Measurements from ENCODE around the gene PITX1. TPM values are rescaled to one million over a fixed set of nuclear protein-coding genes. Genes with fewer than 3 reads are reported as not detected.

The PITX1 gene
- total RNA-seq, 1 donor from 2014 or later = 141 TPM

DNA sequence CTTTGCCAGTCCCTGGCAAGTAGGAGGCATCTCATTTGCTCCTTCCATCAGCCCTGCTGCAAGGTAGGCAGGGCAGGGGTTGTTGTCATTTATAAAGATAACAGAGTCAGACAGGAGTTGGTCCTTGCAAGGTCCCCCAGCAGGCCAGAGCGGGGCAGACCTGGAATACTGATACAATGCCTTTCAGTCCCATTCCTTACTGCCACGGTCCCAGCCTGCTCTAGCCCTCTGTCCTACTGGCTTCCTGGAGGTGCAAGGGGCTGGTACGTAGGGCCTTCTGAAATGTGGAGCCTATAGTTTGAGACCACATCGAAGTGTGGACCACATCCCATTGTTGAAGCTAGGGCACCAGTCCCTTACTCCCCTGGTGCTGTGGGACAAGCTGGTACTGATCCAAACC, 42.8 kb upstream of the PITX1 start:
- Histone ChIP-seq H3K36me3 (no peaks in the 10 kb centered on the region), H3K27ac (no peak overlapping the region), H3K27me3 (no peaks in the 10 kb centered on the region), H3K9me3 (no peaks in the 10 kb centered on the region), H3K4me1 (peaks cover 4% of the 10 kb centered on the region), H3K4me3 (no peak overlapping the region)
- TF ChIP-seq POLR2A (IDR thresholded peaks at IDR 0.05) (no peak), POLR2AphosphoS5 (IDR thresholded peaks at IDR 0.05; ENCODE audit: insufficient read depth in 1 of 2, low read depth in 1 of 2) (no peak)
- TF ChIP-seq, protein P1, sequence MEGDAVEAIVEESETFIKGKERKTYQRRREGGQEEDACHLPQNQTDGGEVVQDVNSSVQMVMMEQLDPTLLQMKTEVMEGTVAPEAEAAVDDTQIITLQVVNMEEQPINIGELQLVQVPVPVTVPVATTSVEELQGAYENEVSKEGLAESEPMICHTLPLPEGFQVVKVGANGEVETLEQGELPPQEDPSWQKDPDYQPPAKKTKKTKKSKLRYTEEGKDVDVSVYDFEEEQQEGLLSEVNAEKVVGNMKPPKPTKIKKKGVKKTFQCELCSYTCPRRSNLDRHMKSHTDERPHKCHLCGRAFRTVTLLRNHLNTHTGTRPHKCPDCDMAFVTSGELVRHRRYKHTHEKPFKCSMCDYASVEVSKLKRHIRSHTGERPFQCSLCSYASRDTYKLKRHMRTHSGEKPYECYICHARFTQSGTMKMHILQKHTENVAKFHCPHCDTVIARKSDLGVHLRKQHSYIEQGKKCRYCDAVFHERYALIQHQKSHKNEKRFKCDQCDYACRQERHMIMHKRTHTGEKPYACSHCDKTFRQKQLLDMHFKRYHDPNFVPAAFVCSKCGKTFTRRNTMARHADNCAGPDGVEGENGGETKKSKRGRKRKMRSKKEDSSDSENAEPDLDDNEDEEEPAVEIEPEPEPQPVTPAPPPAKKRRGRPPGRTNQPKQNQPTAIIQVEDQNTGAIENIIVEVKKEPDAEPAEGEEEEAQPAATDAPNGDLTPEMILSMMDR (IDR thresholded peaks at IDR 0.05) = no peak
- intact Hi-C loops (cut with DNase I) = no loop called here
- DNase-seq (ENCODE audit: extremely low spot score in 2 of 2) = no peak

DNA sequence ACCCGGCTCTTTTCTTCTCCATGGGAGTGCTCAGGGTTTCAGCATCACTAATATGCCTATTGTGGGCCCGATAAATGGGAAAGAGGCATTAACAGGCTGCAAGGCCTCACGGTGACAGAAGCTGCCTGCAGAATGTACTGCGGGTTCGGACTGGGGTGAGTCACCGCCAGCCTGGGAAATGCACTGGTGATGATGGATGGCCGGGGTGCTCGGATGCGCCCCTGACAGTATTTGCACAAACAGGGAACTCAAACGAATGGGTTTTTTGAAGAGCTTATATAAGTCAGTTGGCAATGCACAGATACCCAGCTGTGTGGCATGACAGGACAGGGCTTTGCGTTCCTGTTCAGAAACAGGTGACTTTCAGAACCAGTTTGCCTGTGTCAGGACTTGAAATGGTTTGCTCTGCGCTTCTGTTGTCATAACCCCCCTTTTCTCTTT, 42.0 kb upstream of the PITX1 start:
- TF ChIP-seq POLR2AphosphoS5 (IDR thresholded peaks at IDR 0.05; ENCODE audit: insufficient read depth in 1 of 2, low read depth in 1 of 2) (no peak), POLR2A (IDR thresholded peaks at IDR 0.05) (no peak)
- TF ChIP-seq, protein P1 (IDR thresholded peaks at IDR 0.05) = no peak
- DNase-seq (ENCODE audit: extremely low spot score in 2 of 2) = no peak
- no peaks in the 10 kb centered on the region for H3K27me3 ChIP-seq
- no peaks in the 10 kb centered on the region for H3K36me3 ChIP-seq
- H3K4me3 ChIP-seq = no peak overlapping the region
- peaks cover 4% of the 10 kb centered on the region for H3K4me1 ChIP-seq
- no peak overlapping the region for H3K27ac ChIP-seq
- no peaks in the 10 kb centered on the region for H3K9me3 ChIP-seq
- intact Hi-C loops (cut with DNase I) = no loop called here

DNA sequence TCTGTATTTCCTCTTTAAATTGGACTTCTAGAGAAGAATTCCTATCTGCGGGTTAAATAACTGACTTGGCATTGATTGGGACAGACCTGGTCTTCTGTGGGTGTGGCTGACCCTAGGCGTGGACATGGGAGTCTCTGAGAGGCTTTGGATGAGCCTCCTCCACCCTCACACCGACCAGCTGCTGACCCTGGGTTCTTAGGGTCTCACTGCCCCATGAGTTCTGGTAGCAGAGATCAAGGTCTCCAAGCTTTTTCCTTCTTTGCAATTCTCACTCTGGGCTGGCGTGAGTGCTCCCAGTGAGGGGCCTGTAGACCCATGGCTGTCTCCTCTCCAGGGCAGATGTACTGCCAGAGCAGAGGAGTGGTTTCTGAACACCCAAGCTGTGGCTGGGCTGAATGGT, 41.6 kb upstream of the PITX1 start:
- TF ChIP-seq POLR2A (IDR thresholded peaks at IDR 0.05) = no peak
- TF ChIP-seq POLR2AphosphoS5 (IDR thresholded peaks at IDR 0.05; ENCODE audit: insufficient read depth in 1 of 2, low read depth in 1 of 2) = no peak
- TF ChIP-seq, protein P1 (IDR thresholded peaks at IDR 0.05) = no peak
- Histone ChIP-seq H3K36me3 (no peaks in the 10 kb centered on the region), H3K27me3 (no peaks in the 10 kb centered on the region), H3K9me3 (no peaks in the 10 kb centered on the region), H3K27ac (no peak overlapping the region), H3K4me3 (no peak overlapping the region), H3K4me1 (peaks cover 4% of the 10 kb centered on the region)
- no peak for DNase-seq (ENCODE audit: extremely low spot score in 2 of 2)
- intact Hi-C loops (cut with DNase I) = no loop called here

DNA sequence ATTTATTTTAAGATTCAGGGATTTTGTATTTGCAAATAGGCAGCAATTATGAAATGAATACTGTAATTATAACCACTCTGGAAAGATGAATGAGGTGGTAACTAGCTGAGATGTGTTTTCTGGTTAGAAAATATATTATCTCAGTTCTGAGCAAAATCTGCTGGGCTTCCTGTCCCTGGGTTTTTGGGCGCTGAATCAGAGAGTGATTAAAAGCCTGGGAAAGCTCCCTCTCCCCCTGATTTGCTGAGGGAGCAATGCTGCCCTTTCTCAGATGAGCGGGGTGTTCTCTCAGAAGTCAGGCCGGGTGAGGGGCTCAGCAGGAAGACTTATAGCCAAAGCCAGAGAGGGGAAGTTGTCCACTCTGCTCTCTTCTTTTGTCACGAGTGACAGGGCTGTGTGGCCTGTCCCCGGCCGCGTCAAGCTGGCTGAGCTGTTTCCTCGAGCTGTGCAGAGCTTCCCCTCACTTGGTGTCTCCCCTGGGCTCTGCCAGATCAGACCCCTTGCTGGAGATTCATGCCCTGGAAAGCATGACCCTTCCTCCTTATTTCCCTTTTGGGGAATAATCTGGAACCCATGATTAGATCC, 39.8 kb upstream of the PITX1 start:
- Histone ChIP-seq H3K36me3 (no peaks in the 10 kb centered on the region), H3K9me3 (no peaks in the 10 kb centered on the region), H3K27ac (peak overlapping the region; percentile 48), H3K27me3 (no peaks in the 10 kb centered on the region), H3K4me3 (no peak overlapping the region), H3K4me1 (peaks cover 4% of the 10 kb centered on the region)
- intact Hi-C loops (cut with DNase I) = no loop called here
- no peak for TF ChIP-seq POLR2A (IDR thresholded peaks at IDR 0.05)
- TF ChIP-seq POLR2AphosphoS5 (IDR thresholded peaks at IDR 0.05; ENCODE audit: insufficient read depth in 1 of 2, low read depth in 1 of 2) = no peak
- TF ChIP-seq, protein P1 (IDR thresholded peaks at IDR 0.05) = no peak
- no peak for DNase-seq (ENCODE audit: extremely low spot score in 2 of 2)

DNA sequence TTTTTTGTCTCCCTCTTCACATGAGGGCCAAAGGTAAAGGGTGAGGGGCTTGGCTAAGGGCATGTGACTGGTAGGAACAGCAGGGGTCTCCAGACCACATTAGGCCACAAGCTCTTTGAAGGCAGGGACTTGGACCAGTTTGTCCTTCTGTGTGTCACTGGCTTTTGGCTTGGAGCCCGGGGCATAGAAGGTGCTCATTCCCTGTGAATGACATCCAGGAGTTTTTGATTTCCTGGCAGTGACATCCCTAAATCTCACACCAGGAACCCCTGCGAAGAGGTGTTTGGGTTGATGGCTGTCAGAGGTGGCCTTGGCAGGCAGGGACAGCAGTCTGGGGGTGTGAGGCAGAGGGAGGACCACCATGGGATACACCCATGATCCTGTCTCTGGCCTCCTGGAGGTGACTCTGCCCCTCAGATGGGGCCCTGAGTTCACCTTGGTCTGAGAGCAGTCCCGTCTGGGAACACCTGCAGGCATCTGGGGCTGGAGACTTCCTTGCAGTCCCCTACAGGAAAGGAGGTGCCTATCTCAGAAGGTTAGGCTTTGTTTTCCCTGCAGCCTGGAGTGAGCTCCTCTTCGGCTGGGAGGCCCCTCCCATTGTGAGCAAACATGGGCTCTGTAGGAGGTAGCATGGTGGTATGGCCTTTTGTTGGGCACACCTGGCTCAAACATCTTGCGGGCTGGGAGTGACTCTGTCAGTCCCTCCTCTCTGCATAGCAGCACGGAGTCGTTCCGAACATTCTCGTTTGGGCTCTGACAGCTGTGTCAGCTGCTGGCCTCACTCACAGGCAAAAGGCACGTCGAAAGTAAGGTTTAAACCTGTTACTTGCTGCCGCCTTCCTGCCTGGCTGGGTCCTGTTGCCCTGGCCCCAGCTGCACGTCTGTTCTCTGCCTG, 38.6 kb upstream of the PITX1 start:
- TF ChIP-seq POLR2AphosphoS5 (IDR thresholded peaks at IDR 0.05; ENCODE audit: insufficient read depth in 1 of 2, low read depth in 1 of 2) = peak in 1 of 2 donors; percentile 33
- TF ChIP-seq, protein P1 (IDR thresholded peaks at IDR 0.05) = no peak
- TF ChIP-seq POLR2A (IDR thresholded peaks at IDR 0.05) = no peak
- no peak for DNase-seq (ENCODE audit: extremely low spot score in 2 of 2)
- H3K4me1 ChIP-seq = peaks cover 4% of the 10 kb centered on the region
- no peaks in the 10 kb centered on the region for H3K36me3 ChIP-seq
- H3K27ac ChIP-seq = peak overlapping the region; percentile 48
- H3K9me3 ChIP-seq = no peaks in the 10 kb centered on the region
- intact Hi-C loops (cut with DNase I) = no loop called here
- H3K27me3 ChIP-seq = no peaks in the 10 kb centered on the region
- H3K4me3 ChIP-seq = no peak overlapping the region
